GM11168 (cell line): ENCODE data around the gene ENTPD2.
"Not testable (repeated sequence)": the region's sequence is repeated elsewhere in the genome, so short reads cannot be mapped to it uniquely, and the experiment has no call there.

Experiments
- in situ Hi-C: fragments of 300-500 bp; cut with MboI; formaldehyde crosslinking; loops from one replicate; pipeline ENCODE4 v1.12.0; 2022; ENCODE audit warnings: low sequenced_read_pairs; ENCODE audit not compliant: unreplicated experiment

ENTPD2 gene

GRCh38 chr9:137007816-137008270, 46.0 kb downstream of the ENTPD2 start:
- in situ Hi-C loops: no loop called here

- in situ Hi-C loops: no loop called here
These were observed 46.6 kb downstream of the ENTPD2 start for GRCh38 chr9:137007108-137007815.

- in situ Hi-C loops: no loop called here
These were observed 47.5 kb downstream of the ENTPD2 start for GRCh38 chr9:137006116-137007003.

GRCh38 chr9:137004285-137004684, 49.6 kb downstream of the ENTPD2 start:
- in situ Hi-C loops: not testable (repeated sequence)

GRCh38 chr9:137002646-137003041, 51.2 kb downstream of the ENTPD2 start:
- in situ Hi-C loops: no loop called here

- in situ Hi-C loops: no loop called here
These were observed 51.8 kb downstream of the ENTPD2 start for GRCh38 chr9:137001857-137002645.

- in situ Hi-C loops: no loop called here
These were observed 53.5 kb downstream of the ENTPD2 start for GRCh38 chr9:137000177-137000930.
